Measurements from ENCODE around the gene STK11IP. TPM values are rescaled to one million over a fixed set of nuclear protein-coding genes. Genes with fewer than 3 reads are reported as not detected.

The STK11IP gene, protein sequence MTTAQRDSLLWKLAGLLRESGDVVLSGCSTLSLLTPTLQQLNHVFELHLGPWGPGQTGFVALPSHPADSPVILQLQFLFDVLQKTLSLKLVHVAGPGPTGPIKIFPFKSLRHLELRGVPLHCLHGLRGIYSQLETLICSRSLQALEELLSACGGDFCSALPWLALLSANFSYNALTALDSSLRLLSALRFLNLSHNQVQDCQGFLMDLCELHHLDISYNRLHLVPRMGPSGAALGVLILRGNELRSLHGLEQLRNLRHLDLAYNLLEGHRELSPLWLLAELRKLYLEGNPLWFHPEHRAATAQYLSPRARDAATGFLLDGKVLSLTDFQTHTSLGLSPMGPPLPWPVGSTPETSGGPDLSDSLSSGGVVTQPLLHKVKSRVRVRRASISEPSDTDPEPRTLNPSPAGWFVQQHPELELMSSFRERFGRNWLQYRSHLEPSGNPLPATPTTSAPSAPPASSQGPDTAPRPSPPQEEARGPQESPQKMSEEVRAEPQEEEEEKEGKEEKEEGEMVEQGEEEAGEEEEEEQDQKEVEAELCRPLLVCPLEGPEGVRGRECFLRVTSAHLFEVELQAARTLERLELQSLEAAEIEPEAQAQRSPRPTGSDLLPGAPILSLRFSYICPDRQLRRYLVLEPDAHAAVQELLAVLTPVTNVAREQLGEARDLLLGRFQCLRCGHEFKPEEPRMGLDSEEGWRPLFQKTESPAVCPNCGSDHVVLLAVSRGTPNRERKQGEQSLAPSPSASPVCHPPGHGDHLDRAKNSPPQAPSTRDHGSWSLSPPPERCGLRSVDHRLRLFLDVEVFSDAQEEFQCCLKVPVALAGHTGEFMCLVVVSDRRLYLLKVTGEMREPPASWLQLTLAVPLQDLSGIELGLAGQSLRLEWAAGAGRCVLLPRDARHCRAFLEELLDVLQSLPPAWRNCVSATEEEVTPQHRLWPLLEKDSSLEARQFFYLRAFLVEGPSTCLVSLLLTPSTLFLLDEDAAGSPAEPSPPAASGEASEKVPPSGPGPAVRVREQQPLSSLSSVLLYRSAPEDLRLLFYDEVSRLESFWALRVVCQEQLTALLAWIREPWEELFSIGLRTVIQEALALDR
- total RNA-seq = 26.2 TPM

DNA sequence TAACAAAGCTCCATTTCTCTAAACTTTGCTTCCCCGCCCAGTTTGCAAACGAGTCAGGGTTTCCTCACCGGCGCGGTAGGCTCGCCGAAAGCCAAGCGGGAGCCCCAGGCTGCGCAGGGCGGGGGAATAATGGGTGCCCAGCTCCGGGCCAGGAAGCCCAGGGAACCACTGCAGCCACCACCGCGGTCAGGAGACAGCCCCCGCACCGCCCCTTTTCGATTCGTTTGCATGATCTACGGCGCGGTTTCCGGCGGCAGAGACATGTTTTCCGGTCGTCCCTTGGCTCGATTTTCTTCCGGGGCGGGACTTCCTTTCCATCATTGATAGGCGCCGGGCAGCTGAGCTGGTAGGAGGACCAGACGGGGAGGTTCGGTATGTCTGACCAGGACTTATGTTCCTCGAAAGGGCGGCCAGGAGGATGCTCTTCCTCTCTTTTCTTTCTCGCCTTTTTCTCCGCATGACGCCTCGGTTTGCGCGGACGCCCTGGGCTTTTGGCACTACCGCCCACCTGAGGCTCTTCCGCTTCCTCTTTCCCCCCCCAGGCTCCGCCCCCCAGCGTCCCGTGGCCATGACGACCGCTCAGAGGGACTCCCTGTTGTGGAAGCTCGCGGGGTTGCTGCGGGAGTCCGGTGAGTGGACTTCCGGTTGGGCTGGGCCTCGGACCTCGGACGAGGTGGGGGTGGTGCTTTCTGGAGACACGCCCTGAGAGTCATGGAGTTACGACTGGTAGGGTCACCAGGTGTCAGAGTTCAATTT, at the start of gene STK11IP:
STK11IP (plus strand) TSS at position 306 of the 756 bp plus-strand sequence; CDS start at position 569, 263 bp downstream.

DNA sequence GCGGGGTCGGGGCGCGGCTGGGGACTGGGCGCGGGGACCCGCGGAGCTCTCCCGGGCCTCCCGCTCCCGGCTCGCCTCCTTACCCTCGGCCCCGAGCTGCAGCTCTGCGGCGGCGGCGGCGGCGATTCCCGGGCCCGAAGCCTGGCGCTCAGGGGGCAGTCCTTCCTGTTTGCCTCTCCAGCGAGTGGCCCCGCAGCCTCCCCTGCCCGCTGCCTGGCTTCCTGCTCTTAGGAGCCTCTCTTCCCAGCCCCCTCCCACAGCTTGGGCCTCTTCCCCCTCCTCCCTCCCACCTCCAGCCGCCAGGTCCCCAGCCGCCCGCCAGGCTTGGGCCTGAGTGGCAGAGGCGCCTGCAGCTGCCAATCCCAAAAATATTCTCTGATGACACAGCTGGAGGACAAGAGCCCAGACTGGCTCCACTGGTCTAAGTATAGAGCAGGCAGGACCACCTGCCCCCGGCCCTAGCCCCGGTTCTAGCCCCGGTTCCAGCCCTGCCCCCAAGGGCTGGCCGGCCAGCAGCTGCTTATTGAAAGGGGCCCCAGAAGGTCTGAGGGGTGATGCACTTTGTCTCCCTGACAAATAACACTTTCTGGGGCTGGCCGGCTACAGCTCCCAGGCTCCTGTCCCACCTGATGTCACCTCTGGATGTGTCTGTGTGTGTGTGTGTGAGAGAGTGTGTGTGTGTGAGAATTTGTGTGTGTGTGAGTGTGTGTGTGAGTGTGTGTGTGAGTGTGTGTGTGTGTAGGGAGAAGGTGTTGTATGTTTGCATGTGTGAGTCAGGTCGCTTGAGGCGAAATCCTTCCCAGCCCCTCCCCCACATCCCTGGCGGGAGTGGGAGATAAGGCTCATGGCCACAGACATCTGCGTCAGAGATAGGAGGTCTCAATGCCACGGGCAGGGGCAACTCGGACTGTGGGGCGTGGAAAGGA, 26.1 kb upstream of the STK11IP start, which contains the start of gene OBSL1:
OBSL1 (minus strand) TSS at position 229 of the 926 bp plus-strand sequence. CDS start 307 bp downstream, outside the sequence.

DNA sequence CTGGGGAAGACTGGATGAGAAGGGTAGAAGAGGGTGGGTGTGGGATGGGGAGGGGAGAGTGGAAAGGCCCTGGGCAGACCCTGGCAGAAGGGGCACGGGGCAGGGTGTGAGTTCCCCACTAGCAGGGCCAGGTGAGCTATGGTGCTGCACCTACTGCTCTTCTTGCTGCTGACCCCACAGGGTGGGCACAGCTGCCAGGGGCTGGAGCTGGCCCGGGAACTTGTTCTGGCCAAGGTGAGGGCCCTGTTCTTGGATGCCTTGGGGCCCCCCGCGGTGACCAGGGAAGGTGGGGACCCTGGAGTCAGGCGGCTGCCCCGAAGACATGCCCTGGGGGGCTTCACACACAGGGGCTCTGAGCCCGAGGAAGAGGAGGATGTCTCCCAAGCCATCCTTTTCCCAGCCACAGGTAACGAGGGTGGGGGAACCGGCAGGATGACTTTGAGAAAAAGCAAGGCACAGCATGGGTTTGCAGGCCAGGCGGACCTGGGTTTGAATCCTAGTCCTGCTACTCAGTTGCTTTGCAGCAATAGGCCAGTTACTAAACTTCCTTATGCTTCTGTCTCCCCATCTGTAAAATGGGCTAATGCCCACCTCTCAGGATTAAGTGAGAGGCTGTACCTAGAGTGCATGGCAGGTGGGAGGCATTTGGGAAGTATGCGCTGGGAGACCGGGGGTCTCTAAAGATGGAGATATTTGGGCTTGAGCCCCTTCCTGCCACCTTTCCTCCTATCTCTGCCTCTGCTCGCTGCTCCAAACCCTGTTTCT, 25.2 kb upstream of the STK11IP start, which contains the start of gene INHA:
INHA (plus strand) TSS at position 74 of the 765 bp plus-strand sequence; CDS start at position 139, 65 bp downstream.

DNA sequence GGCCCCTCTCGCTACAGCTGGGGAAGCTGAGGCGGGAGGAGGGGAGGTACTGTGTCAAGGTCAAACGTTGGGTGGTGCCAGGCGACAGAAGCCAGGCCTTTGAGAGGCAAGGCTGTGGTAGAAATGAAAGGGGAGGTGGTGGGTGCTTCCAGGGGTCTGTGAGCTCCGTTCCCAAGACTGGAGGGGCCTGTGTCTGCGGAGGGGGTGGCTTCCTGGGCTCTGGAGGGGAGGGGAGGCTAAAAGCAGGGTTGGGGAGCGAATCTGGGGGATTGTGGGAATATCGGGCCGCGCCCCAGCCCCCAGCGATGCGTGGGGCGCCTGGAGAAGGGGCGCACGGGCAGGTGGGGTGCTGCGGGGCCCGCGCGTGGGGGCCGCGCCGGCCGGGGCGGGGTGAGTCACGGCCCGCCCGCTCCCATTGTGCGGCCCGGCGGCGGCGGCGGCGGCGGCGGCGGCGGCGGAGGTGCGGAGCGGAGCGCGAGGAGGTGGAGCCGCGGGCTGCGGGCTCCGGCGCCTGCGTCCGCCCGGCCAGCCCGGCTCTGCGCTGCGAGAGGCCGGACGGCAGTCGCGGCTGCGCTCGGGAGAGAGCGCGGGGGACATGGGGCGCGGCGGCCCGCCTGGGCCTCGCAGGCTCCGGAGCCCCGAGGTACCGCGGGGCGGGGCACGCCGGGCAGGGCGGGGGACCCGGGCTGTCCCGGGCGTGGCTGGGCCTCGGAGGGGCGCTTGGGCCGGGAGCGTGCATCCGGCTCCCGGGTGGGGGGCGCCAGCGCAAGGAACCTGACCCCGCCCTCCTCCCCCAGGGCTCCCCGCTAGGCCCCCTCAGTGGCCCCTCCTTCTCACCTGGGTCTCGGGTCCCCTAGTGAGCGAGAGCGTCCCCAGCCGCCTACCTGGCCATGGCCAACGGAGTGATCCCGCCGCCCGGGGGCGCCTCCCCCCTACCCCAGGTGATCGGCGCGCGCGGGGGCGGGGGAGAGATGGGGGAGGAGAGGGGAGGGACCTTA, 29.7 kb downstream of the STK11IP start, which contains the start of gene SLC4A3:
SLC4A3 (plus strand) TSS at position 528 of the 998 bp plus-strand sequence; CDS start at position 891, 363 bp downstream.

Small RNAs within 50 kb of the gene (small RNA-seq; reads per million reads assigned to genes)
- gene MIR3132 (ENCODE audit: low replicate concordance) (not detected), gene RN7SKP213 (ENCODE audit: low replicate concordance) (not detected)

Other genes starting within 250 kb of the STK11IP start
- 64.8 TPM for gene DNPEP, start 209.9 kb upstream of the STK11IP start, total RNA-seq
- 582 TPM for gene DES, start 179.5 kb upstream of the STK11IP start, total RNA-seq
- gene SPEG, start 163.0 kb upstream of the STK11IP start, total RNA-seq = 39.6 TPM
- gene GMPPA, start 99.0 kb upstream of the STK11IP start, total RNA-seq = 31.6 TPM
- 0.18 TPM for gene ASIC4, start 83.4 kb upstream of the STK11IP start, total RNA-seq
- gene CHPF, start 54.0 kb upstream of the STK11IP start, total RNA-seq = 90.4 TPM
- gene TMEM198, start 53.8 kb upstream of the STK11IP start, total RNA-seq = 4.6 TPM
- gene OBSL1, start 26.3 kb upstream of the STK11IP start, total RNA-seq = 146 TPM
- 0.58 TPM for gene INHA, start 25.5 kb upstream of the STK11IP start, total RNA-seq
- 8.3 TPM for gene SLC4A3, start 29.8 kb downstream of the STK11IP start, total RNA-seq

Measured in metanephros (tissue), 2 donors.